Measurements from ENCODE around the gene GYPA. TPM values are rescaled to one million over a fixed set of nuclear protein-coding genes. Genes with fewer than 3 reads are reported as not detected.

Gene GYPA
- total RNA-seq, 1 experiment from 2014 or later = not detected

DNA sequence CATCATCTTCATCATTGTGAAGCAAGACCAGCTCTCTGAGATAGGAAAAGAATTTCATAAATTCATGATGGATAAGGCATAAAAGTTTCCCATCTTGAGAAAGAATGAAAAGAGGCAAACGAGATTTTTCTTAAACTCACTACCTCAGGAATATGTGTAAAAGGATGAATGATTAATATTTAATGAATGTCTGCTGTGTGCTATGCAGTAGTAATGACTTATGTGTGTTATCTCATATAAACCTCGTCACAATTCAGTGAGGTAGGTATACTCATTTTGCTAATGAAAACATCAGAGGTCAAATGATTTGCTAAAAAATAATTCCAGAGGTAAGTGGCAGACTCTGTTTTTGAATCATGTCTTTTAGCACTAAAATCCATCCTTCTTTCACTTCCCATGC is 42.6 kb upstream of the GYPA start:
- no peak for DNase-seq
- Histone ChIP-seq H3K14ac (ENCODE audit: insufficient read depth, low read length) (no peak overlapping the region), H2BK20ac (ENCODE audit: low read depth, low read length, poor library complexity, severe bottlenecking) (no peak overlapping the region), H2BK12ac (ENCODE audit: insufficient read length, low read depth, low read length) (no peak overlapping the region), H2BK15ac (ENCODE audit: low read depth, low read length) (no peak overlapping the region), H3K4me1 (ENCODE audit: insufficient read depth, low read length) (peaks cover 4% of the 10 kb centered on the region; the same call in 1 of the 2 replicates), H3K23ac (ENCODE audit: insufficient read length, low read depth, low read length) (no peak overlapping the region), H2BK120ac (ENCODE audit: low read depth, low read length, poor library complexity, severe bottlenecking) (no peak overlapping the region), H3K4ac (ENCODE audit: low read depth, low read length) (no peak overlapping the region), H4K20me1 (ENCODE audit: control insufficient read depth, insufficient read depth, insufficient read length) (no peaks in the 10 kb centered on the region), H3K9me3 (ENCODE audit: control insufficient read depth, low read depth, low read length) (no peaks in the 10 kb centered on the region), H3K23me2 (ENCODE audit: insufficient read length, low read depth, low read length, poor library complexity, severe bottlenecking) (no peaks in the 10 kb centered on the region), H4K5ac (ENCODE audit: insufficient read length, low read depth, low read length) (no peak overlapping the region), H3K56ac (ENCODE audit: insufficient read length, low read depth, low read length) (no peak overlapping the region), H4K8ac (replicated peaks; ENCODE audit: insufficient read length, low read depth, low read length) (no peak overlapping the region), H2AFZ (ENCODE audit: low read length) (no peak overlapping the region), H3K79me1 (ENCODE audit: insufficient read depth, low read depth, low read length, poor library complexity, severe bottlenecking) (peaks cover 2% of the 10 kb centered on the region), H2BK5ac (ENCODE audit: insufficient read length, low read length) (no peak overlapping the region), H3K27me3 (ENCODE audit: insufficient read depth, low read length) (no peaks in the 10 kb centered on the region), H4K91ac (ENCODE audit: insufficient read length, low read depth, low read length) (no peak overlapping the region), H3K4me2 (ENCODE audit: insufficient read depth, insufficient read length, low read length) (no peak overlapping the region), H3K79me2 (ENCODE audit: insufficient read depth, low read length) (no peaks in the 10 kb centered on the region), H3K9ac (ENCODE audit: extremely low read depth, insufficient read length, low read length) (no peak overlapping the region), H3K18ac (ENCODE audit: insufficient read length, low read depth, low read length) (no peak overlapping the region), H2AK5ac (ENCODE audit: insufficient read length, low read length) (no peak overlapping the region), H3T11ph (ENCODE audit: low read length) (no peak overlapping the region), H3K27ac (ENCODE audit: insufficient read length, low read depth, low read length) (no peak overlapping the region)
- WGBS (ENCODE audit: extremely low coverage, insufficient read length, low lambda C conversion rate) = no CpG with 5 or more reads among the region's 2 CpGs
- TF ChIP-seq, protein P1, sequence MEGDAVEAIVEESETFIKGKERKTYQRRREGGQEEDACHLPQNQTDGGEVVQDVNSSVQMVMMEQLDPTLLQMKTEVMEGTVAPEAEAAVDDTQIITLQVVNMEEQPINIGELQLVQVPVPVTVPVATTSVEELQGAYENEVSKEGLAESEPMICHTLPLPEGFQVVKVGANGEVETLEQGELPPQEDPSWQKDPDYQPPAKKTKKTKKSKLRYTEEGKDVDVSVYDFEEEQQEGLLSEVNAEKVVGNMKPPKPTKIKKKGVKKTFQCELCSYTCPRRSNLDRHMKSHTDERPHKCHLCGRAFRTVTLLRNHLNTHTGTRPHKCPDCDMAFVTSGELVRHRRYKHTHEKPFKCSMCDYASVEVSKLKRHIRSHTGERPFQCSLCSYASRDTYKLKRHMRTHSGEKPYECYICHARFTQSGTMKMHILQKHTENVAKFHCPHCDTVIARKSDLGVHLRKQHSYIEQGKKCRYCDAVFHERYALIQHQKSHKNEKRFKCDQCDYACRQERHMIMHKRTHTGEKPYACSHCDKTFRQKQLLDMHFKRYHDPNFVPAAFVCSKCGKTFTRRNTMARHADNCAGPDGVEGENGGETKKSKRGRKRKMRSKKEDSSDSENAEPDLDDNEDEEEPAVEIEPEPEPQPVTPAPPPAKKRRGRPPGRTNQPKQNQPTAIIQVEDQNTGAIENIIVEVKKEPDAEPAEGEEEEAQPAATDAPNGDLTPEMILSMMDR (conservative IDR thresholded peaks at IDR 0.05) = no peak
- Mint-ChIP-seq H3K4me1 (peaks cover 11% of the 10 kb centered on the region in 2 experiments), H3K4me3 (no peak overlapping the region), H3K36me3 (ENCODE audit: insufficient read depth in 1 of 3, low read depth in 3 of 3) (no peaks in the 10 kb centered on the region), H3K9me3 (no peaks in the 10 kb centered on the region), H3K27ac (no peak overlapping the region), H3K27me3 (ENCODE audit: low read depth) (no peaks in the 10 kb centered on the region)
